Progenitor cell of endocrine pancreas (in vitro differentiated cells): Measurements from ENCODE around the gene EPS8. TPM values are rescaled to one million over a fixed set of nuclear protein-coding genes. Genes with fewer than 3 reads are reported as not detected.

Source experiments
- DNase-seq: peaks from one replicate; pipeline ENCODE4 v3.0.0; 2021; ENCODE audit warnings: low spot score; ENCODE audit not compliant: unreplicated experiment
- H3K27ac Mint-ChIP-seq: 2 replicates; pipeline ENCODE4 v1.8.0; 2021; ENCODE audit warnings: mild to moderate bottlenecking, moderate library complexity, mixed read lengths
- H3K27me3 Mint-ChIP-seq: 2 replicates; pipeline ENCODE4 v1.8.0; 2021; ENCODE audit warnings: mixed read lengths
- H3K36me3 Mint-ChIP-seq: 2 replicates; pipeline ENCODE4 v1.8.0; 2022; ENCODE audit warnings: mixed read lengths; ENCODE audit not compliant: insufficient read depth
- H3K4me1 Mint-ChIP-seq: 2 replicates; pipeline ENCODE4 v1.8.0; 2021; ENCODE audit warnings: low read depth, mixed read lengths
- H3K4me3 Mint-ChIP-seq: 2 replicates; pipeline ENCODE4 v1.8.0; 2021; ENCODE audit warnings: low read depth, mild to moderate bottlenecking, moderate library complexity, mixed read lengths
- H3K9me3 Mint-ChIP-seq: 2 replicates; pipeline ENCODE4 v1.8.0; 2021; ENCODE audit warnings: low read depth, mixed read lengths
- total RNA-seq: library from RNA; stranded (reverse); gene quantifications from 2 replicates; pipeline ENCODE4 v1.2.1, GENCODE V29; 2021
- TF ChIP-seq, protein P1 (sequence below): fragments of 200-600 bp; sonication (generic); IDR thresholded peaks from one replicate; pipeline ENCODE4 v1.5.0; 2021; ENCODE audit warnings: antibody characterized with exemption, mild to moderate bottlenecking; ENCODE audit not compliant: unreplicated experiment

The EPS8 gene
- total RNA-seq, 1 donor from 2014 or later = 23.2 TPM

DNA sequence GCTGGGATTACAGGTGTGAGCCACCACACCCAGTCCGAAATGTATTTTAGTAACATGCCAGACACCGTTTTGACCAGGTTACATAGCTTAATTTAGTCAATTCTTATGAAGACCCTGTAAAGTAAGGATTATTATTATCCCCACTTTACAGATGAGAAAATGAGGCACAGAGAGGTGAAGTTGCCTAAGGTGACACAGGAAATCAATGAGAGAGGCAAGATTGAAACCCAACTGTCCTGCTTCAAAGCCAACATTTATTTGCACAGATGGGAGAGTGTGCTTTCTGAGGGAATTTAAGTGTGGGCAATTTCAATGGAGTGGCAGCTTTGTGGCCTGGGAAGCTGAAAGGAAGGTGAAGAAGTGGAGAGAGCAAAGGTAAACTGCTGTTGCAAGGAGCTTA, 19.1 kb upstream of the EPS8 start:
- TF ChIP-seq, protein P1, sequence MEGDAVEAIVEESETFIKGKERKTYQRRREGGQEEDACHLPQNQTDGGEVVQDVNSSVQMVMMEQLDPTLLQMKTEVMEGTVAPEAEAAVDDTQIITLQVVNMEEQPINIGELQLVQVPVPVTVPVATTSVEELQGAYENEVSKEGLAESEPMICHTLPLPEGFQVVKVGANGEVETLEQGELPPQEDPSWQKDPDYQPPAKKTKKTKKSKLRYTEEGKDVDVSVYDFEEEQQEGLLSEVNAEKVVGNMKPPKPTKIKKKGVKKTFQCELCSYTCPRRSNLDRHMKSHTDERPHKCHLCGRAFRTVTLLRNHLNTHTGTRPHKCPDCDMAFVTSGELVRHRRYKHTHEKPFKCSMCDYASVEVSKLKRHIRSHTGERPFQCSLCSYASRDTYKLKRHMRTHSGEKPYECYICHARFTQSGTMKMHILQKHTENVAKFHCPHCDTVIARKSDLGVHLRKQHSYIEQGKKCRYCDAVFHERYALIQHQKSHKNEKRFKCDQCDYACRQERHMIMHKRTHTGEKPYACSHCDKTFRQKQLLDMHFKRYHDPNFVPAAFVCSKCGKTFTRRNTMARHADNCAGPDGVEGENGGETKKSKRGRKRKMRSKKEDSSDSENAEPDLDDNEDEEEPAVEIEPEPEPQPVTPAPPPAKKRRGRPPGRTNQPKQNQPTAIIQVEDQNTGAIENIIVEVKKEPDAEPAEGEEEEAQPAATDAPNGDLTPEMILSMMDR = no peak
- Mint-ChIP-seq H3K9me3 (no peaks in the 10 kb centered on the region), H3K27me3 (no peaks in the 10 kb centered on the region)

DNA sequence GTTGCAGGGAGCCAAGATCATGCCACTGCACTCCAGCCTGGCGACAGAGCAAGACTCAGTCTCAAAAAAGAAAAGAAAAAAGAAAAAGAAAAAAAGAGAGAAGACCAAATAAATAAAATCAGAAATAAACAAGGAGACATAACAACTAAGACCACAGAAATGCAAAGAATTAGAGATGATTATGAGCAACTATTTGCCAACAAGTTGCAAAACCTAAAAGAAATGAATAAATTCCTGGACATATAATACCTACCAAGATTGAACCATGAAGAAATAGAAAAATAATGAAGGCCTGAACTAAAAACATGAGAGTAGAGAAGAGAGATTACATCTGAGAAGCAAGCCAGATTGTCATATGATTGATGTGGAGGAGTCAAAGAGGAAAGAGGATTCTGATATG, 17.6 kb upstream of the EPS8 start:
- H3K27me3 Mint-ChIP-seq = no peaks in the 10 kb centered on the region
- no peaks in the 10 kb centered on the region for H3K36me3 Mint-ChIP-seq
- no peak overlapping the region for H3K4me3 Mint-ChIP-seq
- no peak for DNase-seq
- peaks cover 16% of the 10 kb centered on the region for H3K4me1 Mint-ChIP-seq
- H3K27ac Mint-ChIP-seq = no peak overlapping the region
- no peaks in the 10 kb centered on the region for H3K9me3 Mint-ChIP-seq
- TF ChIP-seq, protein P1 = no peak

More for the DNA sequence above, 19.1 kb upstream of the EPS8 start:
- Mint-ChIP-seq H3K4me3 (no peak overlapping the region), H3K4me1 (peaks cover 16% of the 10 kb centered on the region), H3K36me3 (no peaks in the 10 kb centered on the region), H3K27ac (no peak overlapping the region)
- no peak for DNase-seq

DNA sequence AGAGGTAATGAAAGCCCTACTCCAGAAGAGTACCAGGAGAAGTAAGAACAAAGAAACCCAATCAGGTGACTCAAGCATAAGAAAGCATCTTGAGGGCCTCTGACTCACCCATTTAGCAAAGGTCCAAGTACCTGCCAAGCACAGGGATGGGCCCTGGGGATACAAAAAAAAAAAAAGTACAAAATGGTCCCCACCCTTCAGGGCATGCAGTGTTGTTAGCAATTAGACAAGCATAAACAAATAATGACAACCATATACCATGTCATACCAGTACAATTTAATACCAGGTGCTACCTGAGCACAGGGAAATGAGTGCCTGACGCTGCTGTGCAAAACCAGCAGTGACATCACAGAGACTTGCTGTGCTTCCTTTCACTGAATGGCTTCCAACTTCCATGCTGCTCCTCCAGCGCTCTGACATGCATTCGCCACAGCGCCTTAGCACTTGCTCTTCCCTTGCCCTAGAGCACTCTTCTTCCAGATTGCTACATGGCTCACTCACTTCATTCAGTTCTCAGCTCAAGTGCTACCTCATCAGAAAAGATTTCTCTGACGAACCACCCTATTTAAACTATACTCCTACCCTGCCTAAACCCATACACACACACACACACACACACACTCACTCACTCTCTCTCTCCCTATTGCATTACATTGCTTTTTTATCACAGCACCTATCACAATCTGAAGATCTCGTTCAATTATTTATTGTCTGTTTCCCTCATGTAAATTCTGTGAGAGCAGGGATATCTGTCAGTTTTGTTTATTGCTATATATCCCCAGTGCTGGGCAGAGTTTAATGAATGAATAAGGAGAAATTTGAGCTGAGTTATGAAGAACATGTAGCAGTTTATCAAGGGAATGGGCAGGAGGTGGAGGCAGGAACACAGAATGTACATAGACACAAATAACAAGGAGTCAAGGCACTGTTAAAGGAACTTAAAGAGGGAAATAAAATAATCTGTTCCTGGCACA, 12.9 kb upstream of the EPS8 start:
- TF ChIP-seq, protein P1 = no peak
- Mint-ChIP-seq H3K4me1 (peaks cover 25% of the 10 kb centered on the region), H3K9me3 (no peaks in the 10 kb centered on the region), H3K4me3 (no peak overlapping the region), H3K36me3 (no peaks in the 10 kb centered on the region), H3K27ac (no peak overlapping the region), H3K27me3 (peaks cover 3% of the 10 kb centered on the region)
- no peak for DNase-seq

DNA sequence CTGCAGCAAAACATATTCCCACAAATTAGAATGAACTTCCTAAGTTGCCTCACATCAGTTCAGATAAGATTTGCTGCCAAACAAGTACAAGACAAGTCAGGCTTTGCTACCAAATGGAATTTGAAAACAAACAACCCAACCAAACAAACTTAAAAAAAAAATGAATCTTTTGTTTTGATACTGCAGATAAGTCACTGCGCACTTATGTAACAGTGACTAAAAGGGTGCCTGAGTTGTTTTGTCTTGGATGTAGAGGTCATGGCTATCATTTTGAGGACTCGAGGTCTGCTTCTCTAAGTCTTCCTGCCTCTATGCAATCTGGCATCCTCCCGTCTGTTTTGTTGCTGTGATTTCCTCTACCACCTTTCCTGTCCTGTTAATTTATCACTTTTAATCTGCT, 11.1 kb upstream of the EPS8 start:
- H3K9me3 Mint-ChIP-seq = no peaks in the 10 kb centered on the region
- TF ChIP-seq, protein P1 = no peak
- peaks cover 15% of the 10 kb centered on the region for H3K4me1 Mint-ChIP-seq

DNA sequence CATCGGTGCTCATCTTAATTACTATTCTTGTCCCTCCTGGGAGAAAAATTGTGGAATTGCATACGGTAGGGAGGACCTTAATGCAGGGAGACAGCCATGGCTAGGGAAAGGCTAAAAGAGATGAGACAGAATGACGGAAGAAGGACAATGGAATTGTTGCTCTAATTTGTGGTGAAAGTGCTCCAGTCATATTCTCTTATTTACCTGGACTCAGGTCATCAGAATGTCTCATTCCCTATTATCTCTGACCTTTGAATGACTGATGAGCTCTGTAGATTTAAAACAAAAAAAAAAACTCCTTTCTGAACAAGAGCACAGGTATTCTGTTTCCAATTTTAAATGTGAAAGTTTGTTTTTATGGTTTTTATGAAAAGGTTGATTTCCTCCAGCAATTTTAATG, 8.6 kb upstream of the EPS8 start:
- no peaks in the 10 kb centered on the region for H3K9me3 Mint-ChIP-seq
- no peaks in the 10 kb centered on the region for H3K36me3 Mint-ChIP-seq
- no peak overlapping the region for H3K4me3 Mint-ChIP-seq
- peaks cover 7% of the 10 kb centered on the region for H3K27me3 Mint-ChIP-seq
- no peak overlapping the region for H3K27ac Mint-ChIP-seq
- DNase-seq = no peak
- TF ChIP-seq, protein P1 = no peak
- peaks cover 15% of the 10 kb centered on the region for H3K4me1 Mint-ChIP-seq

More for the DNA sequence above, 11.1 kb upstream of the EPS8 start:
- no peak overlapping the region for H3K27ac Mint-ChIP-seq
- H3K27me3 Mint-ChIP-seq = peaks cover 3% of the 10 kb centered on the region
- H3K36me3 Mint-ChIP-seq = no peaks in the 10 kb centered on the region
- no peak overlapping the region for H3K4me3 Mint-ChIP-seq
- no peak for DNase-seq
